ENCODE data around the gene KRR1. TPM values are rescaled to one million over a fixed set of nuclear protein-coding genes. Genes with fewer than 3 reads are reported as not detected.

Gene KRR1
- total and polyA plus RNA-seq, 2 experiments from 2014 or later = 55.7 to 120 TPM

GRCh38 chr12:75548879-75549278 is 37.5 kb upstream of the KRR1 start:
- H3F3A ChIP-seq (replicated peaks; ENCODE audit: low read depth) = no peaks in the 10 kb centered on the region
- Mint-ChIP-seq H3K4me3 (no peak overlapping the region), H3K27ac (no peak overlapping the region; the same call in 1 of the 2 replicates), H3K4me1 (peaks cover 25% of the 10 kb centered on the region; the same call in 2 of the 3 replicates), H3K36me3 (ENCODE audit: low read depth) (no peaks in the 10 kb centered on the region), H3K9me3 (no peaks in the 10 kb centered on the region), H3K27me3 (ENCODE audit: insufficient read depth, low read depth, poor library complexity) (peaks cover 1% of the 10 kb centered on the region)
- H3K4me1 ChIP-seq (ENCODE audit: insufficient read depth) = peaks cover 11% of the 10 kb centered on the region
- no peaks in the 10 kb centered on the region for H3K79me2 ChIP-seq (replicated peaks; ENCODE audit: insufficient read depth)
- peak; percentile 42 for DNase-seq (ENCODE audit: low spot score)
- no peaks in the 10 kb centered on the region for H3K9me2 ChIP-seq (ENCODE audit: insufficient read depth)
- no peak overlapping the region for H3K4me2 ChIP-seq
- peak; percentile 45; the same call in 1 of the 3 replicates for ATAC-seq
- H3K4me3 ChIP-seq = no peak overlapping the region
- H3K27ac ChIP-seq (ENCODE audit: low read depth) = no peak overlapping the region
- TF ChIP-seq ZNF462 (CRISPR knock-in tag; IDR thresholded peaks at IDR 0.05) (no peak), CREB1 (CRISPR knock-in tag; IDR thresholded peaks at IDR 0.05; ENCODE audit: low read depth) (no peak), ZNF331 (CRISPR knock-in tag; IDR thresholded peaks at IDR 0.05; ENCODE audit: low read depth) (no peak), NANOG (IDR thresholded peaks at IDR 0.05; ENCODE audit: borderline replicate concordance) (no peak), EZH2phosphoT487 (IDR thresholded peaks at IDR 0.05; ENCODE audit: unreplicated experiment) (no peak), CTCF (conservative IDR thresholded peaks at IDR 0.05; ENCODE audit: low read depth in 2 of 2) (no peak), ETS1 (IDR thresholded peaks at IDR 0.05) (no peak), STAT1 (IDR thresholded peaks at IDR 0.05; ENCODE audit: unreplicated experiment) (no peak), REST (IDR thresholded peaks at IDR 0.05; ENCODE audit: unreplicated experiment) (no peak), EZH2 (IDR thresholded peaks at IDR 0.05; ENCODE audit: low read depth, unreplicated experiment) (no peak), ZNF114 (CRISPR knock-in tag; IDR thresholded peaks at IDR 0.05) (no peak), POLR2AphosphoS5 (IDR thresholded peaks at IDR 0.05; ENCODE audit: low read depth) (no peak), JUNB (IDR thresholded peaks at IDR 0.05; ENCODE audit: unreplicated experiment) (no peak)
- no peaks in the 10 kb centered on the region for H3K36me3 ChIP-seq (ENCODE audit: insufficient read depth)
- no peak overlapping the region for H2AFZ ChIP-seq
- H4K20me1 ChIP-seq (replicated peaks; ENCODE audit: insufficient read depth) = no peaks in the 10 kb centered on the region
- H3K27me3 ChIP-seq (ENCODE audit: insufficient read depth) = no peaks in the 10 kb centered on the region
